Breast epithelium (tissue), 4 donors: ENCODE results near the gene HHIP. TPM values are rescaled to one million over a fixed set of nuclear protein-coding genes. Genes with fewer than 3 reads are reported as not detected.
A peak's percentile ranks its signal among the peaks of the same experiment; 100 is the strongest.

Experiments
- DNase-seq, 2 donors: peaks; one replicate each; pipeline ENCODE4 v3.0.0-alpha.2; 2019; ENCODE audit warnings: low spot score in 2 of 2
- H3K27ac ChIP-seq, 2 donors: fragments of 200-600 bp; sonication (generic) in 1 of 2; one replicate each; pipeline ENCODE4 v1.5.1; 2016 to 2019; ENCODE audit warnings: mild to moderate bottlenecking in 1 of 2
- H3K27me3 ChIP-seq, 2 donors: fragments of 200-600 bp; sonication (generic) in 1 of 2; one replicate each; pipeline versions ENCODE4 v1.5.1 to v1.6.0; 2017 to 2019; ENCODE audit warnings: control low read depth in 1 of 2, mild to moderate bottlenecking in 1 of 2
- H3K36me3 ChIP-seq: fragments of 200-600 bp; one replicate; pipeline ENCODE4 v1.5.1; 2019
- H3K4me1 ChIP-seq, 2 donors: fragments of 200-600 bp; sonication (generic); one replicate each; pipeline ENCODE4 v1.5.1; 2016 to 2019; ENCODE audit warnings: control low read depth in 1 of 2
- H3K4me3 ChIP-seq, 3 donors: fragments of 200-600 bp; sonication (generic); 1 replicate in 2 of 3; 2 replicates in 1 of 3; pipeline ENCODE4 v1.5.1; 2016 to 2019; ENCODE audit warnings: mild to moderate bottlenecking in 3 of 3, moderate library complexity in 2 of 3
- H3K9me3 ChIP-seq, 2 donors: fragments of 200-600 bp; sonication (generic) in 1 of 2; one replicate each; pipeline ENCODE4 v1.5.1; 2016 to 2019; ENCODE audit warnings: control low read depth in 1 of 2
- CTCF ChIP-seq, 3 donors: fragments of 450-650 bp; IDR thresholded peaks; one replicate each; pipeline ENCODE4 v1.5.1; 2016 to 2017; ENCODE audit warnings: antibody characterized with exemption in 3 of 3, mild to moderate bottlenecking in 3 of 3, moderate library complexity in 3 of 3
- POLR2A ChIP-seq: fragments of 450-650 bp; IDR thresholded peaks from one replicate; pipeline ENCODE4 v1.6.1; 2016; ENCODE audit warnings: antibody characterized with exemption, mild to moderate bottlenecking, moderate library complexity
- POLR2AphosphoS5 ChIP-seq, 3 donors: sonication (generic); formaldehyde crosslinking; IDR thresholded peaks; one replicate each; pipeline ENCODE4 v1.6.1; 2017; ENCODE audit warnings: antibody characterized with exemption in 3 of 3
- intact Hi-C: fragments of 100-400 bp; cut with DNase I; formaldehyde crosslinking; loops from one replicate; pipeline ENCODE4 v1.15.1; 2023; ENCODE audit warnings: low total_unique reads
- total RNA-seq, 3 donors: library from RNA; depleted of rRNA; stranded (reverse); fragments of >200 nt; gene quantifications; one replicate each; pipeline ENCODE4 v1.1.0, GENCODE V29; 2016

The HHIP gene
- total RNA-seq = 1 to 10 TPM in 1 of 3 donors, under 1 TPM in 2; under 0.01 to 1.0 (median 0.48) TPM

GRCh38 chr4:144645631-144646522, at the start of gene HHIP:
Gene HHIP, plus strand, starts transcription at chr4:144646156. Its CDS starts 520 bp downstream, at chr4:144646676.
- DNase-seq = no peak
- no peak for TF ChIP-seq POLR2A
- TF ChIP-seq POLR2AphosphoS5 (IDR thresholded peaks at IDR 0.05) = no peak
- no peak for TF ChIP-seq CTCF (IDR thresholded peaks at IDR 0.05)
- no peaks in the 10 kb centered on the region for H3K36me3 ChIP-seq
- no peaks in the 10 kb centered on the region for H3K4me1 ChIP-seq
- H3K4me3 ChIP-seq = peak within 1 kb of the TSS; percentile 51 to 80 (median 57)
- H3K27me3 ChIP-seq = peaks cover 3 to 42% of the 10 kb centered on the region in 2 donors
- H3K27ac ChIP-seq = peak within 1 kb of the TSS in 1 of 2 donors; percentile 12
- H3K9me3 ChIP-seq = no peaks in the 10 kb centered on the region
- intact Hi-C loops = no loop called here

- H3K4me3 ChIP-seq = no peak overlapping the region
Measured at GRCh38 chr4:144597171-144597570, 48.8 kb upstream of the HHIP start.

GRCh38 chr4:144599621-144600020, 46.3 kb upstream of the HHIP start:
- no peaks in the 10 kb centered on the region for H3K36me3 ChIP-seq
- H3K4me3 ChIP-seq = no peak overlapping the region
- no peak for DNase-seq
- no peaks in the 10 kb centered on the region for H3K27me3 ChIP-seq
- no peak overlapping the region for H3K27ac ChIP-seq
- intact Hi-C loops = no loop called here
- H3K4me1 ChIP-seq = no peaks in the 10 kb centered on the region
- TF ChIP-seq CTCF (IDR thresholded peaks at IDR 0.05) = no peak
- no peak for TF ChIP-seq POLR2AphosphoS5 (IDR thresholded peaks at IDR 0.05)
- TF ChIP-seq POLR2A = no peak
- peaks cover 0 to 5% of the 10 kb centered on the region in 2 donors for H3K9me3 ChIP-seq

More at GRCh38 chr4:144597171-144597570, 48.8 kb upstream of the HHIP start:
- no peaks in the 10 kb centered on the region for H3K36me3 ChIP-seq
- H3K9me3 ChIP-seq = no peaks in the 10 kb centered on the region
- no peaks in the 10 kb centered on the region for H3K27me3 ChIP-seq
- H3K4me1 ChIP-seq = no peaks in the 10 kb centered on the region
- H3K27ac ChIP-seq = no peak overlapping the region
- intact Hi-C loops = no loop called here
- DNase-seq = no peak
- TF ChIP-seq CTCF (IDR thresholded peaks at IDR 0.05) = no peak
- no peak for TF ChIP-seq POLR2AphosphoS5 (IDR thresholded peaks at IDR 0.05)
- TF ChIP-seq POLR2A = no peak

GRCh38 chr4:144611850-144612249, 34.1 kb upstream of the HHIP start:
- no peaks in the 10 kb centered on the region for H3K4me1 ChIP-seq
- no peaks in the 10 kb centered on the region for H3K27me3 ChIP-seq
- no peak for DNase-seq
- intact Hi-C loops = no loop called here
- no peaks in the 10 kb centered on the region for H3K36me3 ChIP-seq
- no peak overlapping the region for H3K27ac ChIP-seq
- no peak for TF ChIP-seq POLR2A
- no peaks in the 10 kb centered on the region for H3K9me3 ChIP-seq
- H3K4me3 ChIP-seq = no peak overlapping the region

GRCh38 chr4:144614850-144615585, 30.9 kb upstream of the HHIP start:
- Histone ChIP-seq H3K36me3 (no peaks in the 10 kb centered on the region), H3K27ac (no peak overlapping the region), H3K27me3 (no peaks in the 10 kb centered on the region), H3K4me3 (no peak overlapping the region), H3K9me3 (no peaks in the 10 kb centered on the region), H3K4me1 (no peaks in the 10 kb centered on the region)
- intact Hi-C loops = no loop called here
- no peak for TF ChIP-seq CTCF (IDR thresholded peaks at IDR 0.05)
- no peak for DNase-seq
